Measurements from ENCODE around the gene EDN3. TPM values are rescaled to one million over a fixed set of nuclear protein-coding genes. Genes with fewer than 3 reads are reported as not detected.

EDN3 gene
- total and polyA plus RNA-seq, 2 experiments from 2014 or later, result 0.13 to 0.17 TPM

GRCh38 chr20:59320854-59321647 is 20.6 kb downstream of the EDN3 start:
- Histone ChIP-seq H2AFZ (no peak overlapping the region), H3K36me3 (ENCODE audit: insufficient read depth) (no peaks in the 10 kb centered on the region), H3K4me1 (ENCODE audit: insufficient read depth) (no peaks in the 10 kb centered on the region), H3K27ac (ENCODE audit: low read depth) (no peak overlapping the region), H3K79me2 (replicated peaks; ENCODE audit: insufficient read depth) (no peaks in the 10 kb centered on the region), H3K4me3 (no peak overlapping the region), H4K20me1 (replicated peaks; ENCODE audit: insufficient read depth) (no peaks in the 10 kb centered on the region), H3F3A (replicated peaks; ENCODE audit: low read depth) (no peaks in the 10 kb centered on the region), H3K27me3 (ENCODE audit: insufficient read depth) (no peaks in the 10 kb centered on the region), H3K9me2 (ENCODE audit: insufficient read depth) (0 out of 2 replicates have a peak, but pooled peaks cover 4% of the 10 kb centered on the region), H3K4me2 (no peak overlapping the region)
- no peak for ATAC-seq
- no peaks in the 10 kb centered on the region for H3K36me3 Mint-ChIP-seq (ENCODE audit: low read depth)
- TF ChIP-seq POLR2AphosphoS5 (IDR thresholded peaks at IDR 0.05; ENCODE audit: low read depth), result no peak
- TF ChIP-seq REST (IDR thresholded peaks at IDR 0.05; ENCODE audit: unreplicated experiment), result no peak
- no peak for TF ChIP-seq JUNB (IDR thresholded peaks at IDR 0.05; ENCODE audit: unreplicated experiment)
- TF ChIP-seq EZH2 (IDR thresholded peaks at IDR 0.05; ENCODE audit: low read depth, unreplicated experiment), result no peak
- TF ChIP-seq NANOG (IDR thresholded peaks at IDR 0.05; ENCODE audit: borderline replicate concordance), result no peak
- TF ChIP-seq ZNF331 (CRISPR knock-in tag; IDR thresholded peaks at IDR 0.05; ENCODE audit: low read depth), result no peak
- no peak for TF ChIP-seq ZNF462 (CRISPR knock-in tag; IDR thresholded peaks at IDR 0.05)
- no peak for TF ChIP-seq ETS1 (IDR thresholded peaks at IDR 0.05)
- H3K4me3 Mint-ChIP-seq, result no peak overlapping the region
- H3K27me3 Mint-ChIP-seq (ENCODE audit: insufficient read depth, low read depth, poor library complexity), result peaks cover 12% of the 10 kb centered on the region
- H3K9me3 Mint-ChIP-seq, result no peaks in the 10 kb centered on the region
- H3K4me1 Mint-ChIP-seq, result peaks cover 12% of the 10 kb centered on the region
- no peak for DNase-seq (ENCODE audit: low spot score)
- H3K27ac Mint-ChIP-seq, result no peak overlapping the region

Data from GM23338 (cell line).